Epidermal melanocyte (primary cell): ENCODE results near the gene XAB2.

Source experiments
- DNase-seq: peaks from one replicate; pipeline ENCODE4 v3.0.0; 2011; ENCODE audit warnings: low spot score; ENCODE audit not compliant: insufficient read length

The XAB2 gene

GRCh38 chr19:7612282-7613274, 16.8 kb downstream of the XAB2 start:
- no peak for DNase-seq

DNA sequence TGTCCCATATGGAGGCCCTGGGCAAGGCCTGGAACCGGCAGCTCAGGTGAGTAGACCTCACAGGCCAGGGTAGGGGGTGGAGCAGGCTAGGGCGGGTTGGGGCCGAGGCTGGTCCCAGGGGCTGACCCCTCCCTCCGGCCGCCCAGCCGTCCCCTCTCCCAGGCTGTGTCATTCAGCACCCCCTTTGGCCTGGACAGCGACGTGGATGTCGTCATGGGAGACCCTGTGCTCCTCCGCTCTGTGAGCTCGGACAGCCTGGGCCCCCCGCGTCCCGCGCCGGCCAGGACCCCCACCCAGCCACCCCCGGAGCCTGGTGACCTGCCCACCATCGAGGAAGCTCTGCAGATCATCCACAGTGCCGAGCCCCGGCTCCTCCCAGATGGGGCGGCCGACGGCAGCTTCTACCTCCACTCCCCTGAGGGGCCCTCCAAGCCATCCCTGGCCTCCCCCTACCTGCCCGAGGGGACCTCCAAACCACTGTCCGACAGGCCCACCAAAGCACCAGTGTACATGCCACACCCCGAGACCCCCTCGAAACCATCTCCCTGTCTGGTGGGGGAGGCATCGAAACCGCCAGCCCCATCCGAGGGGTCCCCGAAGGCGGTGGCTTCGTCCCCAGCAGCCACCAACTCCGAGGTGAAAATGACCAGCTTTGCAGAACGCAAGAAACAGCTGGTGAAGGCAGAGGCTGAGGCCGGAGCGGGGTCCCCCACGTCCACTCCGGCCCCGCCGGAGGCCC, 17.6 kb downstream of the XAB2 start:
- DNase-seq, result no peak

GRCh38 chr19:7610491-7611240, 18.7 kb downstream of the XAB2 start:
- no peak for DNase-seq

- no peak for DNase-seq
Measured at GRCh38 chr19:7607874-7608560, 21.3 kb downstream of the XAB2 start.

- DNase-seq, result no peak
Measured at GRCh38 chr19:7607212-7607873, 22.0 kb downstream of the XAB2 start.

DNA sequence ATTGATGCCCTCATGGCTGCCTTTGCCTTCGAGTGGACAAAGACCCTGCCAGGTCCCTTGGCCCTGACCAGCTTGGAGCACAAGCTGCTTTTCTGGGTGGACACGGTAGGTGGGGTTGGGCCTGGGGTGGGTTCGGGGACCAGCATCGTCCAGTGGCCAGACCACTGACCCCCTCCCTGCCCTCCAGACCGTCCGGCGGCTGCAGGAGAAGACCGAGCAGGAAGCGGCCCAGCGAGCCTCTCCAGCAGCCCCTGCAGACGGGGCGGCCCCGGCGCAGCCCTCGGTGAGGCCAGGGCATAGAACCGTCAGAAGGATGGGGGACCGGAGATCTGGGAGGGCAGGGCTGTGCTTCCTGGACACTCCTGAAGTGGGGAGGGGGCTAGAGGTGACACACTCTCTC, 23.1 kb downstream of the XAB2 start:
- DNase-seq, result no peak

GRCh38 chr19:7605490-7606222, 23.7 kb downstream of the XAB2 start:
- no peak for DNase-seq

DNA sequence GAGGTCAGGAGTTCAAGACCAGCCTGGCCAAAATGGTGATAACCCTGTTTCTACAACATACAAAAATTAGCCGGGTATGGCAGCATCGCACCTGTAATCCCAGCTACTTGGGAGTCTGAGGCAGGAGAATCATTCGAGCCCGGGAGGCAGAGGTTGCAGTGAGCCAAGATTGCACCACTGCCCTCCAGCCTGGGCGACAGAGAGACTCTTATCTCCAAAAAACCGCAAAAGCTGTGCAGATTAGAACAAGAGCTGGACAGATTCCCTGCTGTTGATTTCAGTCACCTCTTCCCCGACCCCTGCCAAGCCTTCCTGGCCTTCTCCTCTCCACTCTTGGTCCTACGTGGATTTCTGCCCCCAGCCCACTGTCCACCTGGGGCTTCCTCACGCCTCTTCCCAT, 25.4 kb downstream of the XAB2 start:
- DNase-seq, result no peak

GRCh38 chr19:7602935-7603497, 26.3 kb downstream of the XAB2 start:
- no peak for DNase-seq

GRCh38 chr19:7602240-7602934, 27.0 kb downstream of the XAB2 start:
- no peak for DNase-seq

GRCh38 chr19:7600721-7601120, 28.6 kb downstream of the XAB2 start:
- no peak for DNase-seq

GRCh38 chr19:7598180-7598579, 31.2 kb downstream of the XAB2 start:
- DNase-seq, result no peak

- DNase-seq, result no peak
Measured at GRCh38 chr19:7597689-7598088, 31.7 kb downstream of the XAB2 start.

DNA sequence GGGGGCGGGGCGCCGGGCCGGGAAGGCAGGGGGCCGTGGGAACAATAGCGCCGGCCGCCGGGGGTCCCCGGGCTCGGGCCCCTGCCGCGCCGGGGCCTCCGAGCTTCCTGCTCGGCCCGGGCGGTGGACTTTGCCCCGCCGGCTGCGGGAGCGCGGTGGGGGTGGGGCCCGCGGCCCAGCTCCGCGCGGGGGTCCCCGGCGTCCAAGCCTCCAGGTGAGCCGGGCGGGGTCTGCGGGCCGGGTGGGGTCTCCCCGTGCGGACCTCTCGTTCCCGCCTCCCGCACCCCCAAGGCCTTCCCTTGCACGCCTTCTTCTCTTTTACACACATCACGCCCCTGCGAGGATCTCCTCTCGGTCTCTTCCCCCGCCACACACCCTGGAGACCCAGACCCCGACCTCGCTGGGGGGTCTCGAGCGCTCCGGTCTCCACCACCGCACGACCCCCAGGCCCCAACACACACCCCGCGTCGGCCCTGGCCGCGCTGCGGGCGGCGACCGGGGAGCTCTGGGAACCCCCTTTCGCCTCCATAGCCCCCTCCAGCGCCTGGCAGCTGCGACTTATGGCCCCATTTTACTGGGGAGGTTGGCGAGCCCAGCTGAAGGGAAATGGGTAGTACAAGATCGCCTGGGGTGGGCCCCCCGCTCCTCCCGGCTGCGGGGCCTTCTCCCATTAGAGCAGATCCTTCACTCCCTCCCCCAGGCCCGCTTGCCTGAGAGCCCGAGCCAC, 33.0 kb downstream of the XAB2 start:
- DNase-seq, result no peak

- DNase-seq, result no peak
Measured at GRCh38 chr19:7595466-7596133, 33.7 kb downstream of the XAB2 start, which contains the start of gene CAMSAP3. TSS of gene CAMSAP3 (plus strand) at chr19:7595863. CDS start at chr19:7596003, 140 bp downstream.

GRCh38 chr19:7590256-7590655, 39.1 kb downstream of the XAB2 start:
- no peak for DNase-seq

DNA sequence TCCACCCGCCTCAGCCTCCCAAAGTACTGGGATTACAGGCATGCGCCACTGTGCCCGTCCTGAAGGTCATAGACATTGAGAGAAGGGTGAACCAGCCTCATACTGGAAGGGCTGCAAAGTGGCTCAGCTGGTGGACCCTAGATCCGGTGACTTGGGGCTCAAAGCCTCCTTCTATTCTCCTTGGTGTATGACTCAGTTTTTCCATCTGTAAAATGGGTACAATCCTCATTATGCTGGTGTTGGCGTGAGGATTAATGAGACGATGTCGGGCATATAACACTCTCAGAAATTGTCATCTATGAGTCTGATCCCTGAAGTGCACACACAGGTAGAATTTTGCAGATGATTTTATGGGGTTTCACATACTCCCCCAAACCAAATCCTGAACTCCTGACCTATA, 39.5 kb downstream of the XAB2 start:
- DNase-seq, result no peak

- no peak for DNase-seq
Measured at GRCh38 chr19:7582446-7582845, 46.9 kb downstream of the XAB2 start.
